ENCODE data around the gene MDP1.

DNA sequence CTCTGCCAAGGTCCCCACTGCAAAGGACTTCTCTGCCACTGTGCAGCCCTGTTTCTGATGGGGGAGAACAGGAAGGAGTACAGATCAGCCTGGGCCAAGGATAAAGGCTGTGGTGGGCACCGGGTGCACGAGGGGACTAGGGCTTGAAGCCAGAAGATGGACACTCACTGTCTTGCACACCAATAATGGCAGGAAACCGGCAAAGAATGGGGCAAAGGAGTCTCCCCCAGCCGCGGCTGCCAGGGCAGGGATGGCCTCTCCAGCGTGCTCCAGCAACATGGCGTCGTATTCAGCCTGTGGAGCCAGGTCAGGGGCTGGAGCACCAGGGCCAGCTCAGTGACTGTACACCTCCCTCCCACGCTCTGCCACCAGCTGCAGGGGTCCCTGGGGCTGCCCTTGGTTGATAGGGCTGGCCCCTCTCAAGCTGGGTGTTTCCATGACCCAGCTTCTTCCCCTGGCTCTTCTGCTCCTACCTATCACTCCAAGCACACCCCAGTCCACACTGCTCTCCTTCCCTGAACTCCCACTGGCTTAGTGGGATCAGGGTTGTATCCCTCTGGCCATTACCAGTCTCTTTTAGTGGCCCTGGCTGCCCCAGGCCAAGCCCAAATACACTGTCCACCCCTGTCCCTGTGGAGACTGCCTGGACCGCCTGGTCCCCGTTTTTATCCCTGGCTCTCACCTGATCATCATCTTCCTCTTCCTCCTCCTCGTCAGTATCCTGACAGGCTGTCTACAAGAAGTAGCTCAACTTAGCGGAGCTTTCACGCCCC is 33.6 kb downstream of the MDP1 start:
- TF ChIP-seq, protein P1, sequence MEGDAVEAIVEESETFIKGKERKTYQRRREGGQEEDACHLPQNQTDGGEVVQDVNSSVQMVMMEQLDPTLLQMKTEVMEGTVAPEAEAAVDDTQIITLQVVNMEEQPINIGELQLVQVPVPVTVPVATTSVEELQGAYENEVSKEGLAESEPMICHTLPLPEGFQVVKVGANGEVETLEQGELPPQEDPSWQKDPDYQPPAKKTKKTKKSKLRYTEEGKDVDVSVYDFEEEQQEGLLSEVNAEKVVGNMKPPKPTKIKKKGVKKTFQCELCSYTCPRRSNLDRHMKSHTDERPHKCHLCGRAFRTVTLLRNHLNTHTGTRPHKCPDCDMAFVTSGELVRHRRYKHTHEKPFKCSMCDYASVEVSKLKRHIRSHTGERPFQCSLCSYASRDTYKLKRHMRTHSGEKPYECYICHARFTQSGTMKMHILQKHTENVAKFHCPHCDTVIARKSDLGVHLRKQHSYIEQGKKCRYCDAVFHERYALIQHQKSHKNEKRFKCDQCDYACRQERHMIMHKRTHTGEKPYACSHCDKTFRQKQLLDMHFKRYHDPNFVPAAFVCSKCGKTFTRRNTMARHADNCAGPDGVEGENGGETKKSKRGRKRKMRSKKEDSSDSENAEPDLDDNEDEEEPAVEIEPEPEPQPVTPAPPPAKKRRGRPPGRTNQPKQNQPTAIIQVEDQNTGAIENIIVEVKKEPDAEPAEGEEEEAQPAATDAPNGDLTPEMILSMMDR (IDR thresholded peaks at IDR 0.05), result no peak
- TF ChIP-seq POLR2A (IDR thresholded peaks at IDR 0.05), result no peak

Data from uterus (tissue), 2 donors.